DMS153 treated with DMSO at 0.1 percent for 48 hours (cell line): ENCODE data around the gene KCNJ6.
A peak's percentile ranks its signal among the peaks of the same experiment; 100 is the strongest.
"Not testable (repeated sequence)": the region's sequence is repeated elsewhere in the genome, so short reads cannot be mapped to it uniquely, and the experiment has no call there.

Source experiments
- DNase-seq: peaks from one replicate; lab custom pipeline; 2025; ENCODE audit not compliant: unreplicated experiment; lab: John Stamatoyannopoulos, UW

KCNJ6 gene

GRCh38 chr21:37656899-37657298 lies 259.4 kb downstream of the KCNJ6 start:
- DNase-seq, result no peak

- no peak for DNase-seq
Measured at GRCh38 chr21:37655611-37656300, 260.5 kb downstream of the KCNJ6 start.

- no peak for DNase-seq
Measured at GRCh38 chr21:37654596-37654995, 261.7 kb downstream of the KCNJ6 start.

DNA sequence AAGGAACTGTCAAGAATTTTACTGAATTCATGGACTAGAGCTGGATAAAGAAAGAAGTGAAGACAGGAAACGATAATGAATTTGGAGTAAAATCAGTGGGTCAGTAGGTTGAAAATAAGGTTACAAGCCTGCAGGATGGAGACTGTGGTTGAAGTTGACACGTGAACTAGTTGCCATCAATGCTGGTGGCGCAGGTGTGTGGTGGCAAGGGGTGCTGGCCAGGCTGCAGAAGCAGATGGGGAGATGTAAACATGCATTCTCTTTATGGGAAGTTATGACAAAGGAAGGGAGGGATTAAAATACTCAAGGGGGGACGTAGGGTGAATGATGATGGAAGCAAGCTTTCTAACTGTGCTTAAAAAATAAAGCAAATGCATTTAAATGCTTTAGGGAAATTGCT lies 263.1 kb downstream of the KCNJ6 start:
- DNase-seq, result no peak

- DNase-seq, result no peak
Measured at GRCh38 chr21:37647781-37648180, 268.5 kb downstream of the KCNJ6 start.

GRCh38 chr21:37646761-37647160 lies 269.5 kb downstream of the KCNJ6 start:
- DNase-seq, result not testable (repeated sequence)

DNA sequence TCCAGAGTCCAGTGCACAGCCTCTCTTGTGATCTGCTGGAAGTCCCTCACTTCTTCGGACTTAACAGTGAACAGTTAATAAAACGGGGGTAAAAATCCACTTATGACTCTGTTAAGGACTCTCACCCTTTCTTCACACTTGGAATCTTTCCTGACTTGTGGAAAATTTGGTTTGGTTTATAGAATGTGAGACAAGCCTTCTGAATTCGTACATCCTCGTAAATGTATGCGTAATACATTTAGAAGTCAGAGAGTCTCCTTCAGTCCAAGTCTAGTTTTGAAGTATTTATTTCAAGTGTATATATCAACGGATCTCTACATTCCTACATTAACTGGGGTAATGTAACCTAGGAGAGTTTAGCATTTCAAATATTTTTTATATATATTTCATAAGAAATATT lies 270.4 kb downstream of the KCNJ6 start:
- no peak for DNase-seq

GRCh38 chr21:37644636-37645035 lies 271.6 kb downstream of the KCNJ6 start:
- no peak for DNase-seq

- not testable (repeated sequence) for DNase-seq
Measured at GRCh38 chr21:37643862-37644261, 272.4 kb downstream of the KCNJ6 start.

DNA sequence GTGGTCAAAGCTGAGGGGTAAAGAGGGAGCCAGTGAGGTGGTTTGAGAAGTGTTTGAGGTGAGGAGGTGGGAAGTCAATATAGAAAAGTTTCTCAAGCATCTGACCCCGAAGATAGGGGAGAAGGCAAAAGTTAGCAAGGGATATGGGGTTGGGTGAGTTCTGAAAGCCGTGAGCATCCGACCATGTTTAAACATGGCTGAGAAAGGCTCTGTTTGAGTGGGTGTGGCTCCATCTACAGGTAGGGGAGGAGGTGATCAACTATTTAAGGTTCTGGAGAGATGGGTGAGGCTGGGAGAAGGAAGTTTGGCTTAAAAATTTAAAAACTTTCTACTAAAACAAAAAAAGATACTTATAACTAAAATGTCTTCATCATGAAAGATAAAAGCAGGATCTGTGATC lies 273.8 kb downstream of the KCNJ6 start:
- no peak for DNase-seq

DNA sequence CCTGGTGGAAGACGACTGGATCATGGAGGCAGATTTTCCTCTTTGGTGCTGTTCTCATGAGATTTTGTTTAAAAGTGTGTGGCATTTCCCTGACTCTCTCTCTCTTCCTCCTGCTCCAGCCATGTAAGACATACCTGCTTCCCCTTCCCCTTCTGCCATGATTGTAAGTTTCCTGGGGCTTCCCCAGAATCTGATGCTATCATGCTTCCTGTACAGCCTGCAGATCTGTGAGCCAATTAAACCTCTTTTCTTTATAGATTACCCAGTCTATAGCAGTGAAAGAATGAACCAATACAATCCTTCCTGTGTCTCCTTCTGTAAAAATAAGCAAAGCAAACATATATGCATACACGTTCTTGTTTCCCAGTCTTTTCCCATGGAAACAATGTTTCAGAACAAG lies 276.5 kb downstream of the KCNJ6 start:
- DNase-seq, result no peak

DNA sequence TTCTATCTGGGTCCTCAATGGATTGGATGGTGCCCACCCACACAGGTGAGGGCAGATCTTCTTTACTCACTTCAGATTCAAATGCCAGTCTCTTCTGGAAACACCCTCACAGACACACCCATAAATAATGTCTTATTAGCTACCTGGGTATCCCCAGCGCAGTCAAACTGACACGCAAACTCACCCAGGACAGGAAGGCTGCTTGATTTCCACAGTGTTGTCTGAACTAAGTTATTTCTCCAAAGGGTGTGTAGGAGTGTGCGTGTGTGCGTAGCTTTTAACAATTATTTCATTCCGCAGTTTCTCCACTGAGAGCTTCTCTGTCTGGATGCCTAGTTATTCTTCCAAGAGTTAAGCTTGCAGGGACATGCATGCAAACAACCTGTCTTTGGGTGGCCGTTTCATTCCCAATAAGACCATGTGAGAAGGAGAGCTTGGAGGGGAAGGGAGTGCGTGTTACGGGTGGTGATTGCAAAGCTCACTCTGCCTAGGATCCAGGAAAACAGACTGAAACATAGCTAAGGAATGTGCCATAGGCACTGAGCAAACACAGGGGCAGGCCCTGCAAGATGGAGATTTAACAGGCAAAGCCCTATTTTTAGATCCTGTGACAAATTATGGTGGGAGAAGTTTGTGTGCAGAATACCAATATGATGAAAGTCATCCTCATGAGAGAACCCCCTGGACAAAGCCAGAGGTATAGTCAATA lies 280.0 kb downstream of the KCNJ6 start:
- DNase-seq, result no peak

GRCh38 chr21:37631319-37632117 lies 284.7 kb downstream of the KCNJ6 start:
- no peak for DNase-seq

GRCh38 chr21:37630872-37631271 lies 285.4 kb downstream of the KCNJ6 start:
- DNase-seq, result no peak

GRCh38 chr21:37628362-37628761 lies 287.9 kb downstream of the KCNJ6 start:
- DNase-seq, result no peak

DNA sequence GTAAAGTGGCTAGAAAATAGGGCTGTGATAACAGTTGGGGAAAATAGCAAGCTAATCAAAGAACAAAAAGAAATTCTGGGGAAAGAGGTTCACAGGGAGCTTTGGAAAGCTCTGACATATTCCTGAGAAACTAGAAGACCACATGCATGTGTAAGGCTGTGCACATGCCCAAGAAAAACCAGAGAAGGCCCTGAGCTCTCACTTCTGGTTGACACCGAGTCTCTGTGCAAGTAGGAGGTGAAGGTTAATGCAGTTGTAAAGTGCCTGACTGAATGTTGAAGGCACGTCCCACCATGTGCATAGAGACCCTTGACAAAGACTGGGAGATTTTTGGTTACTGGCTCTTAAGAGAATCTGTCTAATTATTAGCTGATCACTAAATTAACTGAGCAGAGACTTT lies 288.7 kb downstream of the KCNJ6 start:
- no peak for DNase-seq

DNA sequence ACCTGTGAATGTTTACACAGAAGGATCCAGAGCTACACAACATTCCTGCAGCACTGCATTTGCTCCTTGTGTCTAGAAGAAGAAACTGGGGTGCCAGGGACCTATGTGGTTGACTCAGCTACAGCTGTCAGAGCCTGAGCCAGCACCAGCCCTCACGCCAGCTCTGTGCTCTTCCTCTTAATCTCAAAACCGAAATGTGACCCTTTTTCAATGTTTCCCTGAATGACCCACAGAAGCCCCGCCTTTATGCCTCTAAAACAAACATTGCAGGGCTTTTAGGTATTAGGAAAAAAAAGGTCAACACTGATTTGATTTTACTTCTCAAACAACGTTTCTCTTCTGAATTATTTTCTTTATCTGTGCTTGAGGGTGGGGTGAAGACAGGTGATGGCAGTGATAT lies 289.2 kb downstream of the KCNJ6 start:
- peak; percentile 28 for DNase-seq

DNA sequence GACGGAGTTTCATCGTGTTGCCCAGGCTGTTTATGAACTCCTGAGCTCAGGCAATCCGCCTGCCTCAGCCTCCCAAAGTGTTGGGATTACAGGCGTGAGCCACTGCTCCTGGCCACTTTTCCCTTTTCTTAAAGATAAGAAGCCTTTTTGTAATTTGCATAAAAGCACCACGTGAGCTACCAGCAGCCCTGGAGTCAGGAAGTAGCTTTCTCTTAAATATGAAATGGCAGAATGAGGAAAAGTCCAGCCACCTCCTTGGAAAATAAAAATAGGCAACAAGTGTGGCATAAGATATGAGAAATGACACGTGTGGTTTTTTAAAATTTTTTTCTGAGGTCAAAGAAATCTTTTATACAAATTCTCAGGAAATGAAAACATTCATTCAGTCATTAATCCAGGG lies 289.9 kb downstream of the KCNJ6 start:
- DNase-seq, result no peak

DNA sequence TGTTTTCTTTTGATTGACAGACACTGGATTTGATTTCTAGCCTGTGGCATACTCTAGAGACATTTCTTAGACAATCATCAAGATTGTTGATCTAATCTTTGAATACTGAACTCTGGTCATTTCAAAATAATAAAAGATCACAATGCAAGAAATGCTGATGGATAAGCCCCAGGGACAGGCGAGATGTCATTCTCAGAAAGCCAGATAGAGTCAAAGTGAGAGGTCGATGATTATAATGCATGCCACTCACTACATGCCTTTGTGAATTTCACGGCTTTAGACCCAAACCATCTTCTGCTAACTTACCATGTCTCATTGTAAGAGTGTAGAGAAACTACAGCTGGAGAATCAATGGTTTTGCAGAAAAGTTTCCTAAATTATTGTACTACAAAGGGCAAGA lies 292.6 kb downstream of the KCNJ6 start:
- no peak for DNase-seq

- DNase-seq, result no peak
Measured at GRCh38 chr21:37623183-37623582, 293.1 kb downstream of the KCNJ6 start.

DNA sequence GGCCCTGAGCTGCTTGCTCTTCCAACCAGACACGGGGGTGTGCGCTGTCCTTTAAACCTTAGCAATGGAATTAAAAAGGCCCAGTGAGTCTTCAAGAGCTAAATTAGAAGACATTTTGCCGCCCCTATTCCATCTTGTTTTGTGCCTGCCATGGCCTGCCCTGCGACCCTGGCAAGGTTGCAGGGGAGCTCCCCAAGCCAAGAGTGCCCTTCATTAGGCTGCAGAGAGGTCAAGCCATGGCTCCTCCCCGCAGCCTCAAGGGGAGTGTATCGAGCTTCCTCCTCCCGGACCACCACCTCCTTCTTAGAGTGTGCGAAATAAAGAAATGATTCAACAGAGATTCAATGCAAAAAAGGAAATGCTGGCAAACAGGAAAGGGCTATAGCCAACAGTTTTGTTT lies 293.5 kb downstream of the KCNJ6 start:
- DNase-seq, result no peak

DNA sequence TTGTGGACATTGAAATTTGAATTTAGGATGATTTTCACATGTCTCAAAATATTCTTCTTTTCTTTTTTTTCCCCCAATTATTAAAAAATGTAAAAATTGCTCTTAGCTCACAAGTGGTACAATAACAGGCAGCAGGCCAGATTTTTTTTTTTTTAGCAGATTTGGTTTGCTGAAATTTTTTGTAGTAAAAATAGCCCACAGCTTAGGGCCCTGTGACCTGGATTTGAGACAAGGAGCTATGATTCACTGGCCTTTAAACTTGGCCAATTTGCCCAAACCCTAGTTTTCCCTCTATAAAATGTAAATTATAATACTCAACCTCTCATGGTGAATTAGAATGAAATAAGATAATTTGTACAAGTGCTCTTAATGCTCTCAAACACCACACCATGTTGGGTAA lies 295.9 kb downstream of the KCNJ6 start:
- no peak for DNase-seq
